HG02943 (cell line): ENCODE results near the gene COL5A1.

Source experiments
- ATAC-seq: cut with Tn5 transposase; IDR thresholded peaks from one replicate; pipeline ENCODE4 v1.9.1; 2021; ENCODE audit warnings: mild to moderate bottlenecking, low read depth, moderate library complexity; ENCODE audit not compliant: unreplicated experiment

The COL5A1 gene

DNA sequence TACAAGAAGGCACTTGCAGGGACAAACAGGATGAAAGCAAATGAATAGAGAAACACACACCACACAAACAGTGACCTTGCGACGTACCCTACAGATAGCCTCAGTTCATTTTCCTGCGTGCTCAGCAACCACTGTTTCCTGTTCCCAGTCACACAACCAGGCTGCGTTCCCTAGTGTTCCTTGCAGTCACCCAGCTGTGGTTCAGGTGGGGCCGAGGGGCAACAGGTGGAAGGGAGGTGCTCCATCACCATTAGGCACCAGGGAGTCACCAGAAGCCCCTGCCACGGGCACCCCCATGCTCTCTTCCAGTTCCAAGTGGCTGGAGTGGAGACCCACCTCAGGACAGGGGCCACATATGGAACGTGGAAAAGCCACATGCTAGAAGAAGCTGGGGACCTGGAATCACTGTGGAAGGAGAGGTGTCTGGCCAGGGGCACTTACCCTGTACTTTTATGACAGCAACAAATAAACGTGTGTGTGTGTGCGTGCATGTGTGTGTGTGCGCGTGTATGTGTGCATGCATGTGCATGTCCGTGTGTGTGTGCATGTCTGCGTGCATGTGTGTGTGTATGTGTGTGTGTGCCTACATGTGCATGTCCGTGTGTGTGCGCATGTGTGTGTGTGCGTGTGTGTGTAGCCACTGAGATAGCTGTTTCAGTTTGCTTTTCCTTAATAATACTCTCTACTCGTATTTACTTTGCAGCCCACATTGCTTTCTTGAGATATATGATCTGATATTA is 220.2 kb downstream of the COL5A1 start:
- ATAC-seq: no peak

DNA sequence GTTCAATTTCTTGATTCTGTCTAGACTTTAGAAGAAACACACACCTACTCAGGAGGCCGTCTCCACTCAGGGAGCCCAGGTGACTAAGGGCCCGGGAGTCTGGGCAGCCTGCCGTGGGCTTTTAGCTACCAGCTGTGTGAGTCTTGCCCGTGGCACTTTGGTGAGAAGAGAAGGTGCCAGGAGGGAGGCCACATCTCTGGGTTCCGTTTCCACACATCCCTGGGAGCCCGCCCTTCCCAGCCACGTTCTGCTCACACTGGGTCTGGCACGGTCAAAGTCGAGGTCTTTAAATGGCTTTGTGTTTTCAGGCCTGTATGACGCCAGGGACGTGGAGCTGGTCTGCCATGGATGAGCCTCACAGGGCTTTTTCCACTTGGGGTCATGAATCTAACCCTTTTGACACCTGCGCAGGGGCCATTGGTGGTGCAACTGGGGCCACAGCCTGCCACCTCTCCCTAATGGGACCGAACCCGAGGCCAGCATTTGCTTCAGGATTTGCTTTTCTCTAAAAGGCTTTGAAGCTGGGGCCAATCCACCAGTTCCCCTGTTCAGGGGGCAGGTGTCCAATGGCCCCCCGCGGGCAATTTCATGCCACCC is 221.8 kb downstream of the COL5A1 start:
- no peak for ATAC-seq

DNA sequence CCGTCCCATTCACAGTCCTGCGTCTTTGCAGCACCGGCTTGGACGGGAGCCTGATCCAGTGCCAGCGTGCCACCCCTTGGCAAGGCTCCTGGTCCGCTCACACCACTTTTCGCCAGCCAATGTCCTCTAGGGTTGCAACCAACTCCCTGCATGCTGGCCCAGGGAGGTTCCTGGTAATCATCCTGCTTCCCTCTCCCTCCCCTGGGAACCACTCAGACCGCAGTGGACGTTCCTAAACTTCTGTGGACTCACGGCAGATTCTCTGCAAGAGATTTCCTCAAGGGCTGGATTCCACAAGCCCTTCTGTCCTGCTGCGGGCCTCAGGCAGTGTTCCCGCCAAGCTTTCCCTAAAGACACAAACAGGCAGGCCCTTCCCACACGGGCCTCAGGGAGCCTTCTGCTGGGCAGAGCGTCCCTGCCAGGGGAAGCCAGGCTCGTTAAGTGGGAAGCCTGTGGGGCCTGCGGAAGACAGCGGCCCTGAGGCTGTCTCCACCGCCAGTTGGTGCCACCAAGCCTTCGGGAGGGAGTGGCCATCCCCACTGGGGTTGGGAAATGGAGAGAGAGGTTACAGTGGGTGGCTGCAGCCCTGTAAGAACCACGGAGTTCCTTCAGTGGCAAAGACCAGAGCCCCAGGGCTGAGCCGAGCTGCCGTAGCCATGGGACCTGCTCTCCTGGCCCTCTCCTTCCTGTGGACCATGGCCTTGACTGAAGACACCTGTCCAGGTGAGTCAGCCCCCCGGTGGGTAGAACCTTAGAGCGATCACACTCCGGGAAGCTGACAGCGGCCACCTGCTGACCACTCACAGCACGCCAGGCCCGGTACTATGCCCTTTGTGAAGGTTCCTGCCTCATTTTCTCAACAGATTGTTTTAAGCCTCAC is 222.6 kb downstream of the COL5A1 start:
- ATAC-seq: no peak

DNA sequence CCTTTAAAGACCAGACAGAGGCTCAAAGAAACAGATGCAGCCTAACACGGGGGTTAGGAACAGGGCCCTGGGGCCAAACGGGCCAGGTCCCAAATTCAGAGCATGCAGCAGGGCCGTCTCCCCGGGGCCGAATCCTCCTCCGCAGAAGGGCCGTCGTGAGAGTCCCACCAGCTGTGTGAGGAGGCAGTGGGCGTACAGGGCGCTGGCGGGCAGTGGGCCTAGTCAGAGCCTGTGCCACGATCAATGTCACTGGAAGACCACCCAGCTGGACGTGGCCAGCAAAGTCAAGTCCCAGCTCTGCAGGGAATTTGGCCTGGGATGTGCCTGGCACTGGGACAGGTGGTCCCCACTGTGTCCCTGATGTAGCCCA is 223.2 kb downstream of the COL5A1 start:
- ATAC-seq: no peak

GRCh38 chr9:134867917-134868750 is 226.5 kb downstream of the COL5A1 start:
- no peak for ATAC-seq

GRCh38 chr9:134868751-134869553 is 227.3 kb downstream of the COL5A1 start:
- no peak for ATAC-seq

DNA sequence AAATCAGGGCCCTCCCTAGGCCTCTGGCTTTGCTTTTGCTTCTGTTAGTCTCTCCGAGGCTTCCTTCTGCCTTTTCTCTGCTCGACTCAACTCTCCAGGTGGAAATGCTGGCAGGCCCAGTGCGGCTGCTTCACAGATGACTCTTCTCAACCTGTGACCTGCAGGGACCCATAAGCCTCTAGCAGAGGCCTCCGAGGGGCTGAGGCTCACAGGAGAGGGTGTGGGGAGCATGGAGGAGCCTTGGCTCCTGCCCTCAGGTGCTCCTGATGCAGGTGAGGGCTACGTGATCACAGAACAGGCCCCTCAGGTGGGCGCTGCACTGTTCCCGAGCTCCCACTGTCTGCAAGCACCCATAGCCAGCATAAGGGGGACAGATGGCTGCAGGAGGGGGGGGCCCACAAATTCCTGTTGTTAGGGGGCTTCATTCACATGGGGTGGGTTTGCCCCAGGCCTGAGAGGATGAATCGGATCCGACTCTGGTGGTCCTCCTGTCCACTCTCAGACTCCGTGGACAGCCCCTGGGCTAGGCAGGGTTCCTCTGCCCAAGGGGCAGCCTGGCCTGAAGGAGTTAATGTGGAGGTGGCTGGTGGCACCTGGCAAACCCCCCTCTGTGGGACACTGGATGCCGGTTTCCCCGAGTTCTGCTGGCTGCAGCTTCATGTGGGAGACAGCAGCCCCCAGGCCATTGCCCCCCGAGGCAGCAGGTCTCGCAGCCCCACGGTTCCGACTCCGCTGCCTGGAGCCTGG is 228.1 kb downstream of the COL5A1 start:
- no peak for ATAC-seq

- no peak for ATAC-seq
Observed at GRCh38 chr9:134870301-134870694, 228.7 kb downstream of the COL5A1 start.

DNA sequence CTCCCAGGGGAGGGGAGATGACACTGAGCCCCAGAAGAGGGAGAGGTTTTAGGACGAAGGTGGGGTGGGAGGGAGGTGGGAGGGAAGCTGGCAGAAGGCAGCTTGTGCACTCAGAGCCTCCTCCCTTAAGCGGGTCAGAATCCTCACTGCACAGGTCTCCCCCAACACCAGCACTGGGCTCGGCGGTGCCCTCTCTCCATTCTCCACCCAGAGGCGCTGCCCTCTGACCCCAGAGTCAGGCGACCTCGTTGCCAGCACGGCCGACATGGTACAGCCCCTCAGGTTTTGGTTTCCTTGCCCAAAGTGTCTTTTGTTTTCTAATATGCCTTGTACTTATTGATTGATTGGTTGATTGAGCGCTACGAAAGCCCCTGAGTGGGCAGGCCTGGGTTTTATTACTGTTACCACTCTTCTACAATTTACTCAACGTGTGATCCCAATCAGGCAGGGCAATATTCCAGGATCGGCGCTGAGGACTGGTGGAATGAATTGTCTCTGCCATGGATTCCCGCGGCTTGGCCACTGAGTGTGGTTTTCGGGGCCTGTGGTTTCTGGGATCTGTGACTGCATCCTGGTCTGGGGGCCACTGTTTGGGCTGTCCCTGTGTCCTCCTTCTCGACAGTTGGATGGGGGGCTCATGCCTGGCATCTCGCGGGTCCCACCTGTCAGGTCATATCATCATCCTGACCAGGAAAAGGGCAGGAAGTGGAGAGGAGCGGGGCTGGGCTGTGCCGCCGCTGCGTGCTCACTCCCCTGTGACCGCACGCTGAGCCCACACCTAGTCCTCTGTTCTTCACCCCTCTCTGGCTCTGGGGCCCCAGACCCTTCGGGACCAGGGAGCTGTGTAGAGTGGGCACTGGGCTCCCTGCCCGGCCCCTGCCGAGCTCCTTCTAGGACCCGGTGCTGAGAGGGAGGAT is 229.4 kb downstream of the COL5A1 start:
- no peak for ATAC-seq

GRCh38 chr9:134871697-134872340 is 230.2 kb downstream of the COL5A1 start:
- no peak for ATAC-seq

- no peak for ATAC-seq
Observed at GRCh38 chr9:134872482-134873231, 231.1 kb downstream of the COL5A1 start.

DNA sequence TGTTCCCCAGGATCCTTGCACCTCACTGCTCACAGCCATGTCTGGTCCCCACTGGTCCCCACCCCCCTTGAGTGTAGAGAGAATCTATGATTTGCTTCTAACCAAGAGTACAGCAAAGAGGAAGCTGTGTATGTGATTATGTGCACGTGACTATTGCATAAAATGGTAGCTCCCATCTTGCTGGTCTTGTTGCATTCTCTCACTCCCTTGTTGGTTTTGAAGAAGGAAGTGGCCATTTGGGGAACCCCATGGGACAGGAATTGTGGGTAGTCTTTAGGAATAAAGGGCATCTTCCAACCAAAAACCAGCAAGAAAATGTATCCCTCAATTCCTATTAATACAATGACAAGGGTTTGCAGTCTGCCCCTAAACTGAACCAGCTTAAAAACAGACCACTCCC is 233.8 kb downstream of the COL5A1 start:
- ATAC-seq: no peak

- no peak for ATAC-seq
Observed at GRCh38 chr9:134877541-134877940, 235.9 kb downstream of the COL5A1 start.

DNA sequence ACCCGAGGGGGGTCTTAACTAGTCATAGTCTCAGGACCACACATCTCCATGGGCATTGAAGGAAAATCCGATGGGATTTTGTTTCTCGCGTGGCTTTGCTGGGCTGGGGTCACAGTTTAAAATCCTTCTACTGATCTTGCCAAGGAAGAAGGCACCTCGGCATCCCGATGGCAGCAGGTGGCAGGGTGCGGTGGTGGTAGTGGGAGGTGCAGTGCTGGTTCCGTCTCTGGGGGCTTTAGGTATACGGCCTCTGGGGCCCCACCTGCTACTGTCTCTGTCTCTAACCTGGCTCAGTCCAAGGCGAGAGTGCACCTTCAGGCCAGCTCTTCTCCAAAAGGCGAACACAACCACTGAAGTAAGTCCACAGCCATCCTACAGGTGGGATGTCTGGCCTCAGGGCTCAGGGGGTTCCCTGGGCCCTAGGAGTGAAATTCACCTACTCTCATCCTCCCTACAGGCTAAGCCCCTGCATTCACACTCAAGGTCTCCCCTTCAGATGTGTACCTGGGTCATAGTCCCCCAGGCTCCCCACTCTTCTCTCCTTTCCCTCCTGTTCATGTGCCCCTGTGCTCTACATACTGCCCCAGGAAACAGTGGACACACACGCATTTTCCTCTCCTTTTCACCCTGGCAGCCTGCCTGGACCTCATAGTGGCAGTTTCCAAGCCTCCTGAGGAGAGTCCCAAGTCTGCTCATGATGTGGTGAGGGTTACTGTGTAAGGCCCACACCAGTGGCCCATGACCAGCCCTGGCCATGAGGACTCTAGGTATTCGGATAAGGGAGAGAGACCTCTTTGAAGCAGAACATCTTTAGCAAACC is 238.3 kb downstream of the COL5A1 start:
- no peak for ATAC-seq

GRCh38 chr9:134880484-134881312 is 239.1 kb downstream of the COL5A1 start, which contains the start of gene FCN2:
FCN2 (plus strand) TSS chr9:134880810; CDS start chr9:134880822, 12 bp downstream.
- ATAC-seq: no peak
